GM19351 (cell line): Measurements from ENCODE around the gene GRID2.
"Not testable (repeated sequence)": the region's sequence is repeated elsewhere in the genome, so short reads cannot be mapped to it uniquely, and the experiment has no call there.

Experiments used
- ATAC-seq: cut with Tn5 transposase; IDR thresholded peaks from one replicate; pipeline ENCODE4 v1.9.1; 2021; ENCODE audit warnings: mild to moderate bottlenecking, moderate library complexity; ENCODE audit not compliant: unreplicated experiment

The GRID2 gene

DNA sequence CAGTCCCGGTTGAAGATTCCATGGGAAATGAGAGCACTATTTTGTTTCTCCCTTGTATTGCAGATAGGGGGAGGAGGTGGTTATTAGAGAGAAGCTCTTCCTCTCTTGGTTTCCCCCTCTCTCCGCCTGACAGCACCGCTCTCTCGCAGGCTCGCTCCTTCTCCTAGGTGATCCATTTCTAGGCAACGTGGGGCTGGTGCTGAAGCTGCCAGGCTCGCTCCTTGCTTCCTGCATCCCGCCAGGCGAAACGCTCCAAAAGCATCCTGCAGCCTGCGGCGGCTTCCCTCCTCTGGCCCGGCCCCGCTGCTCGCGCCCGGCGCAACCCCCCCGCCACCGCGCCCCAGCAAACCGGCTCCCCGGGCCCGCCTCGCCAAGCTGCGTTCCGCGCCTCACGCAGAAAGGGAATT lies at the start of gene GRID2:
GRID2 (plus strand) TSS at position 346 of the 407 bp plus-strand sequence.
- ATAC-seq: no peak

DNA sequence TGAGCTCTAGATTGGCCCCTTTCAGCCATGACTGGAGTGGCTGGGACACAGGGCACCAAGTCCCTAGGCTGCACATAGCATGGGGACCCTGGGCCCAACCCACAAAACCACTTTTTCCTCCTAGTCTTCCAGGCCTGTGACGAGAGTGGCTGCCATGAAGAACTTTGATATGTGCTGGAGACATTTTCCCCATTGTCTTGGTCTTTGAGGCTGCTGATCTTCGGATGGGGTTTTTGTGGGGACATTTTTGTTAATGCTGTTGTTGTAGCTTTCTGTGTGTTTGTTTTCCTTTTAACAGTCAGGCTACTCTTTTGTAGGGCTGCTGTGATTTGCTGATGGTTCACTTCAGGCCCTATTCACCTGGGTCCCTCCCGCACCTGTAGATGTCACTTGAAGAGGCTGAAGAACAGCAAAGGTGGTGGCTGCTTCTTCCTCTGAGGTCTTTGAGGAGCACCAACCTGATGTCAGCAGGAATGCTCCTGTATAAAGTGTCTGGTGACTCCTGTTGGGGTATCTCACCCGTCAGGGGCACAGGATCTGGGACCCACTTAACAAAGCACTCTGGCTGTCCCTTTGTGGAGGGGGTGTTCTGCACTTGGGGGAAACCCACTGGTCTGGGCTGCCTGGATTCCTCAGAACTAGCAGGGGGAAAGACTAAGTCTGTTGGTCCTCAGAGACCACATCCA lies 49.6 kb upstream of the GRID2 start:
- no peak for ATAC-seq

DNA sequence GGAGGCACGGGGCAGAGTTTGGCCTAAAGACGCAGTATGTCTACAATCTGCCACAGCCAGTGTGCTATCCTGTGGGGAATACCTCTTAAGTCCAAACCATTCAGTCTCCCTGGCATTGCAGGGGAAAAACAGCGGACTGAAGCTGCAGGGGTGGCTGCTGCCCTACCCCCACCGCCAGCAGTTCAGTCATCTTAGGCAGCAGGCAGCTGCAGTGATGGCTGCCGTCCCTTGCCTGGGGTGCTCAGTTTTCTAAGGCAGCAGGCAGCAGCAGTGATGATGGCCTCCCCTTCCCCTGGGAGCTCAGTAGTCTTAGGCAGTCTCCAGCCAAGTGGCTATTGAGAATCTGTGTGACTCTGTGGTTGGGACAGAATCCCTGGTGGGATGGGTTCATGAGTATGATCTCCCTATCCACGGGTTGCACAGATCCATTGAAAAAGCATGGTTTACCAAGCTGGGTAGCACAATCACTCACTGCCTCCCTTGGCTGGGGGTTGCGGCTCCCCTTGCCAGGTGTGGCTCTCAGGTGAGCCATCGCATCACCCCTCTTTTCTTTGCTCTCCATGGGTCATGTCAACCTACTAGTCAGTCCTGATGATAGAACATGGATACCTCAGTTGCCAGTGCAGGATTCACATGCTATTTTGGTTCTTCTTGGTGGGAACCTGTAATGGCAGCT lies 48.9 kb upstream of the GRID2 start:
- ATAC-seq: no peak

DNA sequence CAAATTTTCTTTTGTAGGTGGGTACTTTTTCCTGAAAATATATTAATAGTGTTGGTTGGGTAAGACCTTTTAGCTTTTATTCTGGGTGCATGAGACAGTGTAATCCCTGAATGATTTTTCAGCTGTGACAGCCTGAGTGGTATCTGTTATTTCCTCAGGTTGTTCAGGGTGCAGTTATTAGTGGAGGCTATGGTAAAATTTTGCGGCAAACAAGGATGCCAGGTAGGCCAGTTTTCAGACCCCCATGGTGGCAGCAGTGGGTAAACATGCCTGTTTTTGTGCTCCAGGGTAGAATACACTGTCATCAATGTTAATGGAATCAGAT lies 47.9 kb upstream of the GRID2 start:
- no peak for ATAC-seq

DNA sequence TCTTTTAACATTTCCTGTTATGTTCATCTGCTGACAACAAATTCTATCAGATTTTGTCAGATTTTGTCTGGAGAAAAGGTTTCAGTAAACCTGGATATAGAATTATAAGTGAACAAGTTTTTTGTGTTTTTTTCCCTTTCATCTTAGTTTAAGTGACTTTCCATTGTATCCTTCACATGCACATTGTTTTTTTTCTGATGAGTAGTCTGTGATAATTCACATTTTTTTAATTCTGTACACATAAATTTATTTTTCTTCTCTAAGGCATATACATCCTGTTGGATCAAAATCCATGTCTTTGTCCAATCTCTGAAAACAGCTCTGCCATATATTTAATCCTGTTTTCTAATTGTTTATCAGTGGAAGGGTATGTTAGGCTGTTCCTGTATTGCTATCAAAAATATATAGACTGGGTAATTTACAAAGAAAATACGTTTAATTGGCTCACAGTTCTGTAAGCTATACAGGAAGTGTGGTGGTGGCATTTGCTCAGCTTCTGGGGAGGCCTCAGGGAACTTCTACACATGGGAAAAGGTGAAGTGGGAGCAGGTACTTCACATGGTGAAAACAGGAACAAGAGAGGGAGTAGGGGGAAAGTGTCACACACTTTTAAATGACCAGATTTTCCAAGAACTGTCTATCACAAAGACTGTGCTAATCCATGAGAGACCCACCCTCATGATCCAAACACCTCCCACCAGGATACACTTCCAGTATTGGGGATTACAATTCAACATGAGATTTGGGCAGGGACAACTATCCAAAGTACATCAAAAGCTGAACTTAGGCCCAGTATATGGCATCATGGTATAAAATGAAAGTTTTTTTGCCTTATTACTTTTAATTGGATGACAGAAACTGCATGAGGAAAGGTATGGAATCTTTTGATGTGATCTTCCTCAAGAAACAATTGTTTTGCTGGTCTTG lies 45.6 kb upstream of the GRID2 start:
- no peak for ATAC-seq

DNA sequence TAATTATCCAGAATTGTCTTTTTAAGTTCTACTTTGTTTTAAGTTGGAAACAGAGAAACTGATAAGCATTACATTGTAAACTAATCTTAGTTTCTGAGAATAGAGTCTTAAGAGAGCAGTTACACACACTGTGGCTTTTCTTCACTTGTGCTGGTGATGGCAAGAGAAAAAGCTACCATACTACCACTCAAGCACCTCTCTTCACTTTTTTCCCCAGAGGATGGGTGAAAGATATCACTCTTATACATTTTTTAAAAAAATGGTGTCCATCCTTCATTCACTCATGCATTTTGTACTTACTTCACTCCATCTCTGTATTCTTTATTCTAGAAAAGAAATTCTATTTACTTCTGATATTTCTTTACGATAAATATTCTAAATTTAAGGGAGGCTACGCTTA lies 42.5 kb upstream of the GRID2 start:
- ATAC-seq: no peak

DNA sequence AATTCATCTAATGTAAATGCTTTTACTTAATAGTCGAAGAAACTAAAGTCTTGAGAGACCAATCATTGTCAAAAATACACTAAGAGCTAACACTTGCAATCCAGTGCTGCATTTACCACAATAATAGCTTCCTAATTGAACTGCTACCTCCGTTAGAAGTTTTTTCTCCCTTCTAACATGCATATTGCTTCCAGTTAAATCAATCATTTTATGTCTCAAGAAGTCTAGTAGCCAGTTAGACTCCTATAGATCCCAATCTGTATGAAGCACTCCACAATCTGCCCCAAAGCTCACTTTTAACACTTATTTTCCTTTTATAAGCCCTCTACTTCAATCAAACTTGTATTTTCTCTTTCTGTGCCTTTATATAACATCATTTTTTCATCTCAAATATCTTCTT lies 41.4 kb upstream of the GRID2 start:
- ATAC-seq: no peak

DNA sequence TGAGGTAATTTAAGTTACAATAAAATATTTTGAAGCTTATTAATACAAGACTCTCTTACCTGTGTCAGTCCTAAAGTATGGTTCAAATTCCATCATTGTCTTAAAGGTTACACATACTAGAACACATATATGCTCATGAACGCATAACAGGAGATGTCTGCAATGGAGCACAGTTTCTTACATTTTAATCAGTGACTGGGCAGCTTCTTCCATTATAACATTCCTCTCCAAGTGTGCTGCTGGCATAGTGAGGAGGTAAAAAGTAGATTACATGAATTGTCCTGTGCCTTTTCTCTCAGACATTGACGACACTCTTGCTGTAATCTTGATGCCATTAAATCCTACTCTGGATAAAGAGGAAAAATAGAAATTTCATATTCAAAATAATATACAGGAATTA lies 40.8 kb upstream of the GRID2 start:
- ATAC-seq: no peak

DNA sequence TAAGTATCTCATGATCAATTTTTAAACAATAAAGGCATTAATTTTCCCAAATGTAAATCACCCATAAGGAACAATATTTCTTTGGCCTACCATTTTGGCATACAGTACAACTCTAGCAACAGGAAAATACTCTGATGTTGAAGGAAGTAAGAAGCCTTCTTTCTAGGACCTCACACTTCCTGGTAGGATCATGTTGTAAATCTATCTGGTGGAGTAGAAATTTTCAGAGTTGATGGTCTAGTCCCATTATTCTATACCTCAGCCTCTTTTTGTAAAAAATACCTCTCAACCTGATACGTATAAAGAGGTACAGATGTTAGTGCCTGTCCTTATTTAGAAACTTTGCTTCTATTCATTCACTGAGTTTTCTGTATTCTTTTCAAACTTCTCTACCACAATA lies 40.2 kb upstream of the GRID2 start:
- no peak for ATAC-seq

DNA sequence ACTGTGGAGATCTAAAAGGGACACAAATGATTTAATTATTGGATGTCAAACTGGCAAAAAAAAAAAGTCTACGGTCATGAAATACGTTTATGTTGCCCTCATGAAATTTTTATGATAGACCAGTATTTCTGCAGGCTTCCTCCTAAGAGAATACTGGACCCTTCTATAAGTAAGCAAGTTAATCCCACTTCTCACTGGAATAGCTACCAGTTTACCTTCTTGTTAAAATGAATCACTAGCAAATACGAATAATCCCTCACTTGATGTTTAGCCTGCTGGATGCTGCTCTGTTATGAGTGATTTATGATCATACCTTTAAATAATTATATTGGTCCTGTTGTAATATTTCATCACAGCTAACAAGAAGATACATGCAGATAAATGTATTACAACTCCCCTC lies 39.6 kb upstream of the GRID2 start:
- ATAC-seq: no peak

DNA sequence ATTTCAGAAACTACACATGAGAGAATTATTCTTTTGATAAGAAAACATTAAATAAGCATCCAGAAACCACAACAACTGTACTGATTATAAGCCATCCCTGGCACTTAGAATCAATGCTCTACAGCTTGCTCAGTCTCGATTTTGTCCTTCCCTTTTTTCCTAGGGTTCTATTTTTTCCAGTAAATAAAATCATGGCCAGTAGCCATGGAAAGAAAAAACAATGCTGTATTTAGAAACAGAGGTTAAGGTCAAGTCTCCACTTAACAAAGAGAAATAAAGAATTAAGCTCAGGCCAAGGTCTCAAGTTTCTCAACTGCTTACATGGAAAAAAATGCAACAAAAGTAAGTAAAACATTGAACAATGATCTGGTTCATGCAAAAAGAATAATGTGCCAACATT lies 38.7 kb upstream of the GRID2 start:
- no peak for ATAC-seq

DNA sequence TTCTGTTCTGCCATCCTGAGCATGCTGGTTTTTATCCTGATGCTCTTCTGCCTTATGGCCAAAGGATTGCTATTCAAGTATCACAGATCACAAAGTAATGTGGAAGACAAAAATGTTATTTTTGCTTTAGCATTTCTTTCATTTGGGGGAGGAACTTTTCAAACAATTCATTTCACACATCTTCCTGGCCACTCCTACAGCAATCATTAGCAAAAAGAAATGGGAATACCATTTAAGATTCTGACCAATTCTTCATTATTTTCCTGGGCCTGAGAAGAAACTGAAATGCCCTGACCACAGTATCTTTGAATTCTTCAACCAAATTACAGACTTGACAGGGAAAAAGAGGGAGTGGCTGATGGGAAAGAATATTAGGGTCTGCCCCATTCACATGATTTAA lies 38.0 kb upstream of the GRID2 start:
- ATAC-seq: no peak

DNA sequence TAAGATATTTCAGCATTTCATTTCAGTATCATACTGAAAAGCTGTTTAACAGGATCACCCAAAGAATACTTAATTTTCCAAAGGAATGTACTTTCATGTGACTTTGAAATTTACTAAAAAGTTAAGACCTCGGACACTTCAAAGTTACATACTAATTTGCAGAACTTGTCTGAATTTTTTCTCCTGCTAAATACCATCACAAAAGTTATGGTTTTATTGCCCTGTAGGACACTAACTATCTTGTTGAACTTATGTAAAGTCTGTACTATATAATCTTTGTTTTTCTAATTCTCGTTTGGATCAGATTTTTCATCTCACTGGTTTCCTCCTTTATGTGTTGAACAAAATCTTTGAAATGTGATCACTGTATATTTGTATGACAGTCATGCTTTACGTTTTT lies 37.2 kb upstream of the GRID2 start:
- ATAC-seq: no peak

DNA sequence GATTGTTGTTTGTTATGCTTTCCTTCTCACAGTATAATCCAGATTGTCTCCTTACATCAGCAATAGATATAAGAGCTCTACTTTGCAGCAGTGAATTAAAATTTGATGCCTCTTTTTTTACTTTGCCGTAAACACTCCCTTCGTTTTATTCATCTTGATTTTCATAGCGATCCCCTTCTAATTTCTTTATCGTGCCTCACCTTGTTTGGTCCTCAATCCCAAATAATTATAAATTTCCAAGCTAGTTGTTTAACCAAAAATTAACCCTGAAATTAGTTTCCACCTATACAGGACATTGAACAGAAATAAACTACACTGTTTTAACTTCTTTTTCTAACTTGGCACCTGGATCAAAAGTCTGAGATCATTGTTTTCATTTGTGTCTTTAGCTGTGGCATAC lies 35.1 kb upstream of the GRID2 start:
- no peak for ATAC-seq

DNA sequence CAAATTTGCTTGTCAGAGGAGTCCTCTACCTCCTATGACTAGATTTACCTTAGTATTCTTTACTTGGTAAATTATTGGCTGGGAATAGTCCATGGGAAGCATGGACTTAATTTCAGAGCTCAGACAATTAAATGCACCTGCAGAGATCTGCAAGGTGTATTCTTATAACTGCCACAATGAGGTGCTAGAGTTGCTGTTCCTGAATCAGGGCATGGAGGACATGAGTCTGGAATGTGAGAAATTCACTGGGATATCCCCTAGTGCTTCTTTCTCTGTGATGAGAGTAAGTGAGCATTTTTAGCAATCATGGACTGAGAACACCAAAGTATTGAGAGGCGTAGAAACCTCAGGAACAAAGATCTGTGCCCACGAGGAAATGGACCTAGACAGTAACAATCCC lies 32.9 kb upstream of the GRID2 start:
- ATAC-seq: no peak

DNA sequence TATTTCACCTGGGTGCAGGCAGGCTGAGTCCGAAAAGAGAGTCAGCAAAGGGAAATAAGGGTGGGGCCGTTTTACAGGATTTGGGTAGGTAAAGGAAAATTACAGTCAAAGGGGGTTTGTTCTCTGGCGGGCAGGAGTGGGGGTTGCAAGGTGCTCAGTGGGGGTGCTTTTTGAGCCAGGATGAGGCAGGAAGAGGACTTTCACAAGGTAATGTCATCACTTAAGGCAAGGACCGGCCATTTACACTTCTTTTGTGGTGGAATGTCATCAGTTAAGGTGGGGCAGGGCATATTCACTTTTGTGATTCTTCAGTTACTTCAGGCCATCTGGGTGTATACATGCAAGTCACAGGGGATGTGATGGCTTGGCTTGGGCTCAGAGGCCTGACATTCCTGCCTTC lies 32.2 kb upstream of the GRID2 start:
- ATAC-seq: not testable (repeated sequence)

DNA sequence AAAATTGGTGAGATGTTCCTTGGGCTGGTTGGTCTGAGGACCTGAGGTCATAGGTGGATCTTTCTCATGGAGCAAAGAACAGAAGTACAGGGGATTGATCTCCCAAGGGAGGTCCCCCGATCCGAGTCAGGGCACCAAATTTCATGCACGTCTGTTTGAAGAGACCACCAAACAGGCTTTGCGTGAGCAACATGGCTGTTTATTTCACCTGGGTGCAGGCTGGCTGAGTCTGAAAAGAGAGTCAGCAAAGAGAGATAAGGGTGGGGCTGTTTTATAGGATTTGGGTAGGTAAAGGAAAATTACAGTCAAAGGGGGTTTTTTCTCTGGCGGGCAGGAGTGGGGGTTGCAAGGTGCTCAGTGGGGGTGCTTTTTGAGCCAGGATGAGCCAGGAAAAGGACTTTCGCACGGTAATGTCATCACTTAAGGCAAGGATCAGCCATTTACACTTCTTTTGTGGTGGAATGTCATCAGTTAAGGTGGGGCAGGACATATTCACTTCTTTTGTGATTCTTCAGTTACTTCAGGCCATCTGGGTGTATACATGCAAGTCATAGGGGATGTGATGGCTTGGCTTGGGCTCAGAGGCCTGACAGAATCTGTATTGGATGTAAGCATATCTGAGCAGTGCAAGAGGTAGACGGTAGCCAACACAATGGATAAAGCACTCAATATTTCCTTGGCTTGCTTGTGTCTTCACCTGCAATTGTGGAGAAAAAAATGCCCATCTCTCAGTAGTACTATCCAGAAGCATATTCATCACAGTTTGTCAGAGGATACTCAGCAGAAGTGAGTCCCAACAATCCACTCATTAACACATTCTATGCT lies 26.5 kb upstream of the GRID2 start:
- ATAC-seq: not testable (repeated sequence)

DNA sequence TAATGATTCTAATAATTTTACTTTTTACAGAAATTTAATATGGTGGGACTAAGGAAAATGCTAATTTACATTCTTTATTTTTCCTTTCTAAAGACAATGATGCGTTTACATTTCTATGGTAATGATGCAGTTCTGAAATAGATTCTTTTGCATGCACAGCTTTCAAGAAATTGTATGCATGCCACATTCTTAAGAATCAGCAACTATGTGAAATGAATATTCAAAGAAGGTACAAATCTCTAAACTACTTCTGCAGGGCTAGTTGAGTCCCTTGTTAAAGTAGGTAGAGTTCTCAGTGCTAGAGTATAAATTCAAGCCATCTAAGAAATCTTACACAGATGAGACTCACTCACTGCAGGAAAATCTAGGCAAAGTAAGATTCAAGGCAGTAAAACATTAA lies 24.5 kb upstream of the GRID2 start:
- ATAC-seq: no peak

DNA sequence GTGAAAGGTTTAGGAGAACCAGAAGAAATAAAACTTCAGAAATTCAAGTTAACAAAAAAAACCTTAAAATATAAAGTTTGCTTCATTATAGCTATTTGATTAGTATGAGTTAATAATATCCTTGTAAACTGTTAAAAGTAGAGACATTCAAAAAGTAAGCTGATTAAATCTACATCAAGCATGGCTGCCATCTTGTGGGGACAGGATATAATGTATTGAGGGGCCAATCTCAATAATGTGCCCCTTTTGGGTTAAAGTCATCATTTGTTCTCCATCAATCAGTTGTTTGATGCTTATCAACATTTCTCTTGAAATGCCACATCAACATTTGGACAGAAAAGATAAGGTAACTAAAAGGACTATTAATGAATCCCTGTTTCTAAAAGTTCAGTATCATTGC lies 4.6 kb upstream of the GRID2 start:
- ATAC-seq: no peak

DNA sequence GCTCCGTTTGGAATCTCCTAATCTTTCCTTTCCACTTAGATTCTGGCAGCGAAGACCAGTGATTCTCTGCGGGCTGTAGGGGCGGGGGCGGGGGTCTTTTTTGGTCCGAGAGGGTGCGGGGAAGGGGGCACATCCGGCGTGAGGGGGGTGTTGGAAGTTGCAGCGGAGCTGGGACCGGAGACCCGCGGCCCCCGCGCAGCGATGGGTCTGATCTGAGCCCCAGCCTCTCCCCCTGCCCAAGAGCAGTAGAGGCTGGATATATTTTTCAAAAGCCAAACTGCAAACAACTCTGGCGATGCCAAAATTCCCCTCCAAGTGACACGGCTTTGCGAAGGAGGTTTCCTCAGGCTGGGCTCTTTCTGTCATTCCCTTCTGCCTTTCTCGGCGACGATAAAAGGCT lies 355 bp downstream of the GRID2 start:
- no peak for ATAC-seq

DNA sequence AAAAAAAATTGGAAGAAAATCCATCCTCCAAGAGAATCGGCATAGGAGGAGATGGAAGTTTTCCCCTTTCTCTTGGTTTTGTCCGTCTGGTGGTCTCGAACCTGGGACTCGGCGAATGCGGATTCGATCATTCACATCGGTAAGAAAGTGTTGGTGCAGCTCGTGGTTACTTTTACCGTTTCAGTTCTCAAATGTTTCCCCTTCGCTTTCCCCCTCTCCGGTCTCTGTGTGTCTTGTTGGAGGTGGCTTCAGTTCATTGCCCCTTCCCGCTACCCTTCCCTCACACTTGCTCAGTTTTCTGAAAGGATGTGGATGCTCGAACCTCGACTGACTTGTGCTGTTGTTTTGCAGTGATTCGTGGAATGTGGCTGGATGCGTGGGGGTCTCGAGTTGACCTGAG lies 840 bp downstream of the GRID2 start:
- ATAC-seq: no peak
